Left renal pelvis (tissue), 4 donors: ENCODE data around the gene KRTAP1-5. TPM values are rescaled to one million over a fixed set of nuclear protein-coding genes. Genes with fewer than 3 reads are reported as not detected.
"Not testable (repeated sequence)": the region's sequence is repeated elsewhere in the genome, so short reads cannot be mapped to it uniquely, and the experiment has no call there.

ENCODE experiments used
- DNase-seq, 4 donors: peaks; one replicate each; pipeline ENCODE4 v3.0.0-alpha.2; 2013; ENCODE audit warnings: low read depth in 4 of 4, low spot score in 3 of 4
- polyA plus RNA-seq, 4 donors: library from polyadenylated mRNA; unstranded; fragments of 120-200 nt; gene quantifications; one replicate each; pipeline ENCODE4 v1.2.1, GENCODE V29; 2013; ENCODE audit not compliant: insufficient read length in 4 of 4

Gene KRTAP1-5
- polyA plus RNA-seq, 4 donors, result not detected

- no peak for DNase-seq
Measured at GRCh38 chr17:41049110-41049509, 22.1 kb upstream of the KRTAP1-5 start.

DNA sequence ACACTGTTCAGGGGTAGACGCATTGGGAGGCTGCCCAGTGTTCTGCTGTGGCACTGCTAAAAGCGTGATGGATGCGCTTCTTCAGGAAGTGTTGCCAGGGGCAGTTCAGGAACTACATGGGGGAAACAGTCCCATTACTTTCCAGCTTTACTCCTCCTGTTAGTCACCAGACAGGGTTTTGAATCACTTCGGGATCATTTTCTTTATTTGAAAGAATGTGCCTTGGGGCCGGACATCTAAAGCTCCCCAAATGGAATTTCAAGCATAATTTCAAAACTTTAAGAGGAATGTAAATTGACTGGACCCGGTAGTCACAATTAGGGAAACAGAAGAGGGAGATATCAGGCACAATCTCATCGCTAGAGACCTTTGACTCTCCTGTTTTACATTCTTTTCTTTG lies 21.4 kb upstream of the KRTAP1-5 start:
- no peak for DNase-seq

DNA sequence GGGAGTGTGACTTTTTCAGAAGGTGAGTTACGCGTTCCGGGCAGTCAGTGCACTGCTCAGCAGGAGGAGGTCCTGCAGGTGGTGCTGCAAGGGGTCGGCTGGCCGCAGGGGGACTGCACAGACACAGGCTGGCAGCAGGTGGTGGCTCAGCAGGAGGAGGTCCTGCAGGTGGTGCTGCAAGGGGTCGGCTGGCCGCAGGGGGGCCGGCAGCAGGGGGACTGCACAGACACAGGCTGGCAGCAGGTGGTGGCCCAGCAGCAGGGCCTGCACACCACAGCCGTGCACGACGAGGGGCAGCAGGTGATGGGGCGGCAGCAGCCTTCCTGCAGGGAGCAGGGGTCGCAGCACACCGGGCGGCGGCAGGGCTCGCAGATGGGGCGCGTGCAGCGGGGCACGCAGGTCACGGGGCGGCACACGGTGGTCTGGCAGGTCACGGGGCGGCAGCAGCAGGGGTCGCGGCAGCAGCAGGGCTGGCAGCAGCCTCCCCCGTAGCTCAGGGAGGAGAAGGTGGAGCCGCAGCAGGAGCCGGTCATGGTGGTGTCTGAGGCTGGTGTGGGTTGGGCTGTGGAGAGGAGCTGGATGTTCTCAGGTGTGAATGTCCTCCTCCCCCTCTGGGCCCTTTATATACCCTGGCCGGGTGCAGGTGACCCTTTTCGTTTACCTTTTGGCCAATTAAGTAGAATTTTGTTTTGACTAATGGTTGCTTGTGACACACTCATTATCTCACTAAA lies 19.9 kb upstream of the KRTAP1-5 start, which contains the start of gene KRTAP2-1:
Gene KRTAP2-1, minus strand, starts transcription at position 582 of the 731 bp plus-strand sequence. Its CDS starts 49 bp downstream, at position 533.
- DNase-seq, result not testable (repeated sequence)

DNA sequence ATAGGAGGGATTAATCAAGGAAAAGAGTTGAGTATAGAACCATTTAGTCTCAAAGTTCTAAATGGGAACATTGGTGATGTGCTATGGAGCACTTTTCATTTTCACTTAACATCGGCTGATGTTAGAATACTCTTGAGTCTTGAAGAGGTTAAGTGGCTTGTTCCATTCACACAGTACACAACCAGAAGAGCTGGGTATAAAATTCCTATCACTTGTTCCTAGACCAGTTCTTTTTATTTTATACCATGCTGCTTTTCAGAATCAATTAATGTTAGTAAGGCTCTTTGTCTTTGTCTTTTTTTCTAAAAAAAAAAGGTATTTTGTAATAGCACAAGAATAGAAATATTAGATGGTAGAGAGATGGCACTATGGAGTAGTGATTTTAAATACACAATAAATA lies 15.9 kb upstream of the KRTAP1-5 start:
- no peak for DNase-seq

- DNase-seq, result not testable (repeated sequence)
Measured at GRCh38 chr17:41040783-41041571, 14.0 kb upstream of the KRTAP1-5 start, which contains the start of gene KRTAP1-1. Gene KRTAP1-1 (minus strand): TSS chr17:41041450. CDS start chr17:41041397, 53 bp downstream.

DNA sequence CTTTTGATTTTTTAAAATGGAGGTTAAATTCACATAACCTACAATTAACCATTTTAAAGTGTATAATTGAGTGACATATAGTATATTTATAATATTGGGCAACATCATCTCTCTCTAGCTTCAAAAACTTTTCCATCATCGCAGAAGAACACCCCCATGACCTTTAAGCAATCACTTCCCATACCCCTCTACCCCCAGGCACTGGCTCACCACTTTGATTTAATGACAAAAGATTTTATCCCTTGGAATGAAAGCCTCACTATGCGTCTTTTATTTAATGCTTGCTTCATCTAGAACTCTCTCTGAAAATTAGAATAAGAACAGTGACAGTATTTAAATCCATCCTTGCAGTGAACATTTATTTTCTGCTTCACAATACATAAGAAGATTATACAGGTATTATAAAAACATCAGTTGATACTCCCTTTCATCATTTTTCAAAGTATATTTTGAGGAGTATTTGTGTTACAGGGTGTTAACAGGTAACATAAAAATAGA lies 10.9 kb upstream of the KRTAP1-5 start:
- no peak for DNase-seq

DNA sequence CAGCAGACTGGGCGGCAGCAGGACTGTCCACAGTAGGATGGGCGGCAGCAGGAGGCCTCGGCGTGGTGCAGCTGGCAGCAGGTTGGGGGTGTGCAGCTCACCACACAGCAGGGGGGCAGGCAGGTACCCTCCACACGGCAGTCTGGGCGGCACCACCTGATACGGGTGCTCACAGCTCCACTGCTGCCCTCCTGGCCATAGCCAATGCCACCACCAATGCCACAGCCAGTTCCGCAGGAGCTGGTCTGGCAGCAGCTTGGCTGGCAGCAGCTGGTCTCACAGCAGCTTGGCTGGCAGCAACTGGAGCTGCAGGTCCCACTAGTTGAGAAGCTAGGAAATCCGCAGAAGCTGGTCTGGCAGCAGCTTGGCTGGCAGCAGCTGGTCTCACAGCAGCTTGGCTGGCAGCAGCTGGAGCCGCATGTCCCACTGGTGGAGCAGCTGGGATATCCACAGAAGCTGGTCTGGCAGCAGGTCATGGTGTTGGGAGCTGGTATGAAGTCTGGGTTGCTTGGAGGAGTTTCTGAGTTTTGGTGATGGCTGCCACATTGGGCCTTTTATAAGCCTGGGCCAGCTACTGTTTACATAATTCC lies 7.4 kb upstream of the KRTAP1-5 start, which contains the start of gene KRTAP1-3:
Gene KRTAP1-3, minus strand, starts transcription at position 529 of the 590 bp plus-strand sequence. Its CDS starts 53 bp downstream, at position 476.
- DNase-seq, result not testable (repeated sequence)

- no peak for DNase-seq
Measured at GRCh38 chr17:41029633-41030245, 2.7 kb upstream of the KRTAP1-5 start, which contains the start of gene KRTAP1-4. Gene KRTAP1-4 (minus strand): TSS chr17:41030195. CDS start chr17:41030078, 117 bp downstream.

- DNase-seq, result no peak
Measured at GRCh38 chr17:41024697-41025096, 2.3 kb downstream of the KRTAP1-5 start.

GRCh38 chr17:41020336-41020735 lies 6.7 kb downstream of the KRTAP1-5 start:
- no peak for DNase-seq

DNA sequence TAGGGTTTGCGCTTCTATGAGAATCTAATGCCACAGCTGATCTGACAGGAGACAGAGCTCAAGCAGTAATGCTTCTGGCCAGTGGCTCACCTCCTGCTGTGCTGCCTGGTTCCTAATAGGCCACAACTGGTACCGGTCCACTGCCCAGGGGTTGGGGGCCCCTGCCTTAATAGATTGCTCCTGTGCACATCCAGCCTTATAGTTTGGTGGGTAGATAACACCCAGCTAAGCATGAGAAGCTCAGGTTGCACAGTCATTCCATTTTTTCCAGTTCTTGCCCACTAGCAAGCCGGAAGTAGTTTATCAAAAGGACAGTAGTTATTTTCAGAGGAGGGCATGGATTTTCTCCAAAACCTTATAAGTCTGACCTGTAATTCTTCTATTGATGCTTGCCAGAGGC lies 7.6 kb downstream of the KRTAP1-5 start:
- no peak for DNase-seq

DNA sequence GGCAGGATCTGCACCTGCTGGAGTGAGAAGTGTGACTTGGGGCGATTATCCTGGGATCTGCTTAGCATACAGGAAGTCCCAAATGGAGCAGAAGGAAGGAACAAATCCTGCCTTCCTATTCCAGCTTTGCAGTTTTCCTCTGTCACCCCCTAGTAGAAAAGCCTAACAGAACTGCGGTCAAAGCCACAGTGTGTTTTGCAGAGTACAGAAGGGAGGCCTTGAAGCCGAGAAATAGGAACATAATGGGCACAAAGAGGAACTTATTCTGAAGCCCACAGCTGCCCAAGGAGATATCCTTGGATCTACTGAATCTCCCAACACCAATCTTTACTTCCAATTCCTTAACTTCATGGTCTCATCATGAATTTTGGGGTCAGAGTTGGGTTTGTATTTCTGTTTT lies 8.5 kb downstream of the KRTAP1-5 start:
- no peak for DNase-seq

DNA sequence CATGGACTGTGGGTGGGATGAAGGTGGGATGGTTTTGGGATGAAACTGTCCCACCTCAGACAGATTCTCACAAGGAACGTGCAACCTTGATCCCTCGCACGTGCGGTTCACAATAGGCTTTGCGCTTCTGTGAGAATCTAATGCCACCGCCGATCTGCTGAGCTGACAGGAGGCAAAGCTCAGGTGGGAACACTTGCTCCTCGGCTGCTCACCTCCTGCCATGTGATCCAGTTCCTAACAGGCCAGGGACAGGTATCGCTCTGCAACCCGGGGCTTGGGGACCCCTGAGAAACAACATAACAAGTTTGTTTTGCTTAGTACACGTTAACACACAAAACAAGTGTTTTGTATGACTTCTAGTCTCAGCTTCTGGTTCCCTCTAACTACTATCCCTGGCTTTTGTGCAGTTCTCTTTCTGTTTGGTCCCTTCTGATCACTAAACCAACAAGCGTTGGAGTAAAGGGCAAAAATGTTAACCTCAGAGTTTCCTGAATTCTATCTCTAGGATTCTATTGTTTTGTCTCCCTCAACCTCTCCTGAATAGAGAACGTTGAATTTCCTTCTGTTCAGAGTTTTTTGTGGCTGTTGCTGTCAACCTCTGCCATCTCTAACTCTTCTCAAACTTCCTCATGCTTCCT lies 10.3 kb downstream of the KRTAP1-5 start:
- DNase-seq, result no peak

DNA sequence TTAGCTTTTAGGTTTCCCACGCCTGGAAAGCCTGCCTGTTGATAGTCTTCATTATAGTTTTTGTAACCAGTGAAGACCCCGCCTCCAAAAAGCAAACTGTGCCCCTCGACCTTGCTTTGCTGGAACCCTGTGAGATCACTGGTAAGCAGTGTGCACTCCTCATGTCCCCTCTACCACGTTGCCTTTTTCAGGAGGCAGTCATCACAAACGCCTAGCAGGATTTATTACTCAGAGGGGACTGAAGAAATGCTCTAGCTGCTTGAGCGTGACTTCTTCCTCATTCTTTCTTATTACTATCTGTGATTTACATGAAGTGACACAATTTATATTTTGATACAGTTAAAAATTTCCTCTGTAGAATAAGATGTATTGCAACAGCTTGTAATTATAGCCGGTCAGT lies 11.6 kb downstream of the KRTAP1-5 start:
- DNase-seq, result no peak

DNA sequence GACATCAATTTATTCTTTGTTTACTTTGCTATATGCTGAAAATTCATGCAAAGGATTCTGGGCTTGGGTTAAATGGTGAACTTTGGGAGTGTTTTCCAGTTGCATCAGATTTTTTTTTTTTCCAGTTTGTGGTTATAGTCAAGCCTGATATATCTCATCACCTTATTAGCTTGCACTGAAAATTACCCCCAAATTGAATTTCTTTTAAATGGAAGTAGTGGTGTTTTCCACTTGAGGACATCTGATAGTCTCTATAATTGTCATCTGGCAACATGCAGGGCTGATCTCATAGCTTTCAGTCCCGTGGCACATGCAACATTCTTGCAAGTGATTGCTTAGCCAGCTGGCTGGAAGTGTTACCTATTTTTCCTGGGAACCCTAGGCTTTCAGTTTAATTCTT lies 13.4 kb downstream of the KRTAP1-5 start:
- DNase-seq, result no peak

DNA sequence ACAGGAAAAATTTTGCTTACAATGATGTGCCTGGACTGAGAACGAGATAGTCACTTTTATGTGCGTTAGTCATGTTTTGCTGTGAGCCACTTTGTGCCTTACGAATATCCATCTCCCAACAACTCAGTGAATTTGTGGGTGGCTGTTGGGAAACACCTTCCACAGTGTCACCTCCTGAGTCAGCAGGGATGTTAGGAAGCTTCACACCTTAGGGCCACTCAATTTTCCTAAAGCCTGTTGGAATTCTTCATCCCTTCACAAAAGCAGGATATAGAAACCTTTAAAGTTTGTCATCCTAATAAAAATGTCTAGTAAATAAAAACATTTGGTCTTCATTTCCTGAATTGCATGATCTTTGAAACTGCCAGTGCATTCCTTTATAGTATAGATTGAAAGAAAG lies 13.8 kb downstream of the KRTAP1-5 start:
- DNase-seq, result no peak

DNA sequence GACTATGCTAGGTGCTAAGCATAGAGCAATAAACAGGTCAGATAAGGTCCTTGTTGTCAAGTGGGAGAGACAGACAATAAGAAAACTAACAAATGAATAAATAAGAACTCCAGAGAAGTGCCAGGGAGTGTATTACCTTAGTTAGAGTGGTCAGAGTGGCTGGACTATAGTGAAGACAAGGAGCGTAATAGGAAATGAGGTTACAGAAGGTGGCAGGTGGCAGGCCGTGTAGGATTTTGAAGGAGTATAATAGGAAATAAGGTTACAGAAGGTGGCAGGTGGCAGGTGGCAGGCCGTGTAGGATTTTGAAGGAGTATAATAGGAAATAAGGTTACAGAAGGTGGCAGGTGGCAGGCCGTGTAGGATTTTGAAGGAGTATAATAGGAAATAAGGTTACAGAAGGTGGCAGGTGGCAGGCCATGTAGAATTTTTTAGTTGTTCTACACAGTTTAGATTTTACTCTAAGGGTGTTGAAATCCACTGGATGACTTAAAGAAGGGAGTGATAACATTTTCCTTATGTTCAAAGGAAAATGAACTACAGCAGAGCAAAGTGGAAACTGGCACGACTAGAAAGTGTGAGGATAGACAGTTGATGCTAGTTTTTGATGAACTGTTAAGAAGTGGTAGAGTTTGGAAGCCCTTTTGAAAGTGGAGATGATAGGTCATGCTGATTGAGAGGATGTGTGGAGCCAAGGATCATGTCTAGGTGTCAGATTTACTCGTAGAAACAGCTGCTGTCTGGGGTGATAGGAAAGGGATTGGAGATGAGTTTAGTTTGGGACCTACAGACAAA lies 14.5 kb downstream of the KRTAP1-5 start:
- DNase-seq, result no peak

DNA sequence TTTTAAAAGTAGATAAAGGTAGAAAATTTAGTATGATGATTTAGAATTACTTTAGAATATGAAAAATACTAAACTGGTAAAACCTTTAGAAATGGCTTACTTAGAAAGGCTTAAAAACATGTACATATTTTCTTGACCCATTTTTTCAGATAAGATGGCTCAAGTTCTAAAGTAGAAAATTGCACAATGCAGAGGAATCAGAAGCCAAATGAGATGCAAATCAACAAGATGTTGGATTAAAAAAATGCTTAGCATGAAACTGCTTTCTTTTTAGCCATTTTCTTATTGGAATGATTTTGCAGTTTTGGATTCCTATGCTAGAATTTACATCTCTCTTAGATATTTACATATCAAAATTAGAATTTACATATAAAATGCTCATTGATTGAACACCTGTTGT lies 16.6 kb downstream of the KRTAP1-5 start:
- DNase-seq, result no peak

DNA sequence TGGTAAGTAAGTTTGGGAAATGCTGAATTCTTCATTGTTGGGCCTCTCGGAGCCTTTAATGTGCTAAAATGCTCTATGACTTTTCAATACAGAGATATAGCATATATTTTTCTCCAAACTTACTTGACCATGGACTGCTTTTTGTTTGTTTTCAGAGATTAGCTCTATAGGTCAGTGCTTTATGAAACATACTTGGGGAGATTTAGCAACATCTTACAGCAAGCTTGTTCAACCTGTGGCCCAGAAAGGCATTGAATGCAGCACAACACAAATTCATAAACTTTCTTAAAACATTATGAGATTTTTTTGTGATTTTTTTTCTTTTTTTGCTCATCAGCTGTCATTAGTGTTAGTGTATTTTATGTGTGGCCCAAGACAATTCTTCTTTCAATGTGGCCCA lies 17.1 kb downstream of the KRTAP1-5 start:
- no peak for DNase-seq
